ENCODE data around the gene TRIM47.

Gene TRIM47

GRCh38 chr17:75846692-75847613 lies 31.4 kb downstream of the TRIM47 start:
- Histone ChIP-seq H3K4me1 (peaks cover 15% of the 10 kb centered on the region), H3K27me3 (no peaks in the 10 kb centered on the region), H3K9me3 (no peaks in the 10 kb centered on the region), H3K4me3 (ENCODE audit: low read depth, low read length) (no peak overlapping the region), H3K36me3 (peaks cover 18% of the 10 kb centered on the region)
- TF ChIP-seq, protein P1, sequence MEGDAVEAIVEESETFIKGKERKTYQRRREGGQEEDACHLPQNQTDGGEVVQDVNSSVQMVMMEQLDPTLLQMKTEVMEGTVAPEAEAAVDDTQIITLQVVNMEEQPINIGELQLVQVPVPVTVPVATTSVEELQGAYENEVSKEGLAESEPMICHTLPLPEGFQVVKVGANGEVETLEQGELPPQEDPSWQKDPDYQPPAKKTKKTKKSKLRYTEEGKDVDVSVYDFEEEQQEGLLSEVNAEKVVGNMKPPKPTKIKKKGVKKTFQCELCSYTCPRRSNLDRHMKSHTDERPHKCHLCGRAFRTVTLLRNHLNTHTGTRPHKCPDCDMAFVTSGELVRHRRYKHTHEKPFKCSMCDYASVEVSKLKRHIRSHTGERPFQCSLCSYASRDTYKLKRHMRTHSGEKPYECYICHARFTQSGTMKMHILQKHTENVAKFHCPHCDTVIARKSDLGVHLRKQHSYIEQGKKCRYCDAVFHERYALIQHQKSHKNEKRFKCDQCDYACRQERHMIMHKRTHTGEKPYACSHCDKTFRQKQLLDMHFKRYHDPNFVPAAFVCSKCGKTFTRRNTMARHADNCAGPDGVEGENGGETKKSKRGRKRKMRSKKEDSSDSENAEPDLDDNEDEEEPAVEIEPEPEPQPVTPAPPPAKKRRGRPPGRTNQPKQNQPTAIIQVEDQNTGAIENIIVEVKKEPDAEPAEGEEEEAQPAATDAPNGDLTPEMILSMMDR (IDR thresholded peaks at IDR 0.05; ENCODE audit: low read depth, low read length): no peak
- DNase-seq: no peak

DNA sequence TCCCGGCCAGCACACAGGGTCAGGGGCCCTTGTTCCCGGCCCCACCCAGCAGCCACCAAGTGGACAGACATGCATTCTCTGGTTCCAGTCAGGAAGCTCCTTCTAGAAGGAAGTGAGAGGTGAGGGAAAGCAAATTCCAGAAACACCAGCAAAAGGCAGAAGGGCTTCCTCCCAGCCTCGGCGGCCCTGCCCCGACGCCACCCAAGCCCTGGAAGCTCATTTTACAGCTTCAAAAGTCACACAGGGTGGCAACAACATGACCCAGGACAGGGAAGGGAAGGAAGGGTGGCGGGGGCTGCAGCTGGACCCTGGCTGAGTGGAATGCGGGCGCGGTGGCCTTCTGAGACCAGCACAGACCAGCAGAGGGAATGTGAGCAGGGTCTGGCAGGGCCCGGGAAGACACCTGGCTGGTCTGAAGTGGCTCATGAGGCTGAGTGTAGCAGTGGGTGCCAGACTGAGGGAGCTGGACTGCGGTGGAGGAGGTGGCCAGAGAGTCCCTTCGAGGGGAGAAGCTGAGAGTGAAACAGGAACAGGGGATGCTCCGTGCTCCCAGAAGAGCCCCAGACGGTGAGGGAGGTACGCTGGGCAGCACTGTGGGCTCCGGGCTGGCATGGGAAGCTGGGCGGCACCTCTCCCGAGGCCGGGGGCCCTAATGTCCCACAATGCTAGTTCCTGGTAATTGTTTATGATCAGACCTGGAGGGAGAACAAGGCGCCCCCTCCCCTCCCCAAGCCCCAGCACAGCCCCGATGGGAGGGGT lies 32.3 kb downstream of the TRIM47 start:
- peaks cover 15% of the 10 kb centered on the region for H3K36me3 ChIP-seq
- H3K27me3 ChIP-seq: no peaks in the 10 kb centered on the region
- no peaks in the 10 kb centered on the region for H3K9me3 ChIP-seq
- DNase-seq: no peak
- H3K4me1 ChIP-seq: peaks cover 15% of the 10 kb centered on the region
- no peak overlapping the region for H3K4me3 ChIP-seq (ENCODE audit: low read depth, low read length)
- TF ChIP-seq, protein P1 (IDR thresholded peaks at IDR 0.05; ENCODE audit: low read depth, low read length): no peak

GRCh38 chr17:75845058-75845711 lies 33.2 kb downstream of the TRIM47 start:
- Histone ChIP-seq H3K4me3 (ENCODE audit: low read depth, low read length) (no peak overlapping the region), H3K4me1 (peaks cover 15% of the 10 kb centered on the region), H3K9me3 (no peaks in the 10 kb centered on the region), H3K36me3 (peaks cover 15% of the 10 kb centered on the region), H3K27me3 (no peaks in the 10 kb centered on the region)
- TF ChIP-seq, protein P1 (IDR thresholded peaks at IDR 0.05; ENCODE audit: low read depth, low read length): peak; percentile 79
- peak; percentile 94 for DNase-seq

DNA sequence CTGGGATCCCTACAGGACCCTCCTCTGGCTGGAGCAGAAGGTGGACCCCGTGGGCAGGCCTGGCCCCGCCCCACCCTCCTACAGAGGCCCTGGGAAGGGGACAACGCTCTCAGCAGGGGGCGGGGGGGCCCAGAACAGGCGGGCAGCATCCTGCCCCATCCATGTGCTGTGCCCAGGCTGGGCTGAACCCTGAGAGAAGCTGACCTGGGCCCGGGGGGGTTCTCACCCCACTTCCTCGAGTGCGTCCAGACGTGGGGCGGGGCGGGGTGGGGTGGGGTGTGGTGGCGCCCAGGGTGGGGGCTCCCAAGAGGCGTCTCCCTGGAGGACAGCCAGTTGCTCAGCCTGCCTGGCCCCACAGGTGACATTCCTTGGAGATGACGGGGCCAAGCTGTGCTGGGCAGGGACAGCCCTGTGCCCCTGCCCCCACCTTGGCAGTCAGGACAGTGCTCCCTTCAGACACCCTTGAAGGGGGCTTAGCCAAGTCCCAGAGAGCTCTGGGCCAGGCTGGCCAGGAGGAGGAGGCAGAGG lies 33.8 kb downstream of the TRIM47 start:
- H3K9me3 ChIP-seq: no peaks in the 10 kb centered on the region
- peaks cover 15% of the 10 kb centered on the region for H3K36me3 ChIP-seq
- H3K27me3 ChIP-seq: no peaks in the 10 kb centered on the region
- TF ChIP-seq, protein P1 (IDR thresholded peaks at IDR 0.05; ENCODE audit: low read depth, low read length): no peak
- DNase-seq: no peak
- no peak overlapping the region for H3K4me3 ChIP-seq (ENCODE audit: low read depth, low read length)
- peaks cover 15% of the 10 kb centered on the region for H3K4me1 ChIP-seq

GRCh38 chr17:75843577-75844529 lies 34.5 kb downstream of the TRIM47 start, which contains the start of gene UNC13D:
TSS of gene UNC13D (minus strand) at chr17:75844404. CDS start at chr17:75844337, 67 bp downstream.
- TF ChIP-seq, protein P1 (IDR thresholded peaks at IDR 0.05; ENCODE audit: low read depth, low read length): no peak
- peak; percentile 7 for DNase-seq
- H3K36me3 ChIP-seq: peaks cover 15% of the 10 kb centered on the region
- H3K27me3 ChIP-seq: no peaks in the 10 kb centered on the region
- H3K4me1 ChIP-seq: peaks cover 15% of the 10 kb centered on the region
- H3K9me3 ChIP-seq: no peaks in the 10 kb centered on the region
- no peak within 1 kb of the TSS for H3K4me3 ChIP-seq (ENCODE audit: low read depth, low read length)
